NCI-H2171 (cell line): ENCODE measurements around the gene SMOC2.
"Not testable (repeated sequence)": the region's sequence is repeated elsewhere in the genome, so short reads cannot be mapped to it uniquely, and the experiment has no call there.

Experiments used
- DNase-seq: peaks from one replicate; lab custom pipeline; 2025; lab: John Stamatoyannopoulos, UW

SMOC2 gene

DNA sequence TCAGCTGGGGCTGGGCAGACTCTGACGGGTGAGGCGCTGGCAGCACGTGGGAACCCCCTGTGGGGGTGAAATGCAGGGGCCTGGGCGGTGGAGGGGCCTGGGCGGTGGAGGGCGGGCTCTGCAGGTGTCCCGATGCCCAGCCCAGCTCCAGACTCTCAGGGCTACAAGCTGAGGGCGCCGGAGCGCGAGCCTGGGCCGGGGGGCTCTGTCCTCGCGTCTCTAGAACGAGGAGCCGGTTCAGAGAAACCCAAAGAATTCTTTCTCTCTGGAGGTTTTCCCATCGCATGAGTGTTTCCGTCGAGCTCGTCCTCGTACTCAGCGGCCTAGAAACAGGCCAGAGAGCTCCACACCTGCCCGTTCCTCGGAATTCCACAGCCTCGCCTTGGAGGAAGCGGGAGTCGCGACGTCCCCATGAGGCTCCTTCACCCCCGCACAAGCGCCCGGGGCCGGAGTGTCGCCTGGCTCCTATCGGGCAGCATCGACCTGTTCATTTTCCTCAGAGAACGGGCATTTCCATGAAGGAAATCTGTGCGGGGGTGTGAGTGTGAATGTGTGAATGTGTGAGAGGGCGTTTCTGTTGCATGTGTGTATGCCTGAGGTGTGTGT is 76.9 kb downstream of the SMOC2 start:
- DNase-seq, result no peak

DNA sequence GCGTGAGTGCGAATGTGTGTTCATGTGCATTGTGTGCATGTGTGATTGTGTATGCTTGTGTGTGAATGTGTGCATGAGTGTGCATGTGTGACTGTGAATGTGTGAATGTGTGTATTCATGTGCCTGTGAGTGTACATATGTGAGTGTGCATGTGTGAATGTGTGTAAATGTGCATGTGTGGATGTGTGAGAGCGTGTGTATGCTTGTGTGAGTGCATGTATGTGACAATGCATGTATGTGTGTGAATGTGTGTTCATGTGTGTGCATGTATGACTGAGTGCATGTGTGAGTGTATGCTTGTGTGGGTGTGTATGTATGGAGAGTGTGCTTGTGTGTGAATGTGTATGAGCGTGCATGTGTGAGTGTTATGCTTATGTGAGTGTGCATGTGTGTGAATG is 77.4 kb downstream of the SMOC2 start:
- no peak for DNase-seq

DNA sequence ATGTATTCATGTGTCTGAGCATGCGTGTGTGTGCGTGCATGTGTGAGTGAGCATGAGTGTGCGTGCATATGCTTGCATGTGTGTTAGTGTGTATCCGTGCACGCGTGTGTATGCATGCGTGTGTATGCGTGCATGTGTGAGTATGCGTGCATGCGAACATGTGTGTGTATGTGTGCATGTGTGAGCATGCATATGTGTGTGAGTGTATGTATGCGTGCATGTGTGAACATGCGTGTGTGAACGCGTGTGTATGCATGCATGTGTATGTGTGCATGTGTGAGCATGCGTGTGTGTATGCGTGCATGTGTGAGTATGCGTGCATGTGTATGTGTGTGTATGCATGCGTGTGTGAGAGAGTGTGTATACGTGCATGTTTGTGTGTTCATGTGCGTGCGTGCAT is 77.9 kb downstream of the SMOC2 start:
- DNase-seq, result no peak

DNA sequence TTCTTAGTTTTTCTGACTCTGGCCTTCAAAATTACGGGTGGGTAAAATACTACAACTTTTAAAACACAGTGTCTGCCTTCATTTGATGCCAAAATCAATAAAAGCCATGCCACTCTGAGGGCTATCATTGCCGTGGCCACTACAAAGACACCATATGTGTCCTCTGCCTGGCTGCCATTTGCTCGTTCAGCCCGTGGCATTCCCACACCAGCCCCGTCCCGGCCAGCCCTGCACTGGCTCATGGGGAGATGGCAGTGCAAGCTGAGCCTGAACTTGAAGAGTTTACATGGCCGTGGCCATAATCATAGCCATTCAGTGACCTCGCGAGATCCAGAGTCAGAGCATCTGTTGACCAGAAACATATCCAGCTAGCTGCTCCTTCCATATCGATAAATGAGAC is 79.2 kb downstream of the SMOC2 start:
- no peak for DNase-seq

DNA sequence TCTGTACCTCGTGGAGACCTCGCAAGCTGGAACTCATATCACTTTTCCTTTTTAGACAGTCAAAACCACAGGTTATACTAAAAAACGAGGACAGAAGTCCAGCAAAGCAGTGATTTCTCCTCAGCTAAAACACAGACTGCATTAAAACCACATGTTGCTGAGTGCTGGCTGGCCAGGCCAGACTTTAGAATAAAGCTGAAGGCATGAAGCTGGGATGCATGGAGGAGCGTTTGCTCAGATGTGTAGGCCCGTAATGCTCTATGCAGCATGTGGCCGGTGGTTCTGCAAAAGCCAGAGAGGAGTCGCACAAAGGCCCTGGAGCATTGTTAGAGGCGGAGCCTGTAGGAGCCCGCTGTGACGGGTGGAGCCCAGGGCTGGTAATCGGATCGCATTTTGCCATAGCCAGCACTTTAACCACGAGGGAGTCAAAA is 83.6 kb downstream of the SMOC2 start:
- DNase-seq, result no peak

DNA sequence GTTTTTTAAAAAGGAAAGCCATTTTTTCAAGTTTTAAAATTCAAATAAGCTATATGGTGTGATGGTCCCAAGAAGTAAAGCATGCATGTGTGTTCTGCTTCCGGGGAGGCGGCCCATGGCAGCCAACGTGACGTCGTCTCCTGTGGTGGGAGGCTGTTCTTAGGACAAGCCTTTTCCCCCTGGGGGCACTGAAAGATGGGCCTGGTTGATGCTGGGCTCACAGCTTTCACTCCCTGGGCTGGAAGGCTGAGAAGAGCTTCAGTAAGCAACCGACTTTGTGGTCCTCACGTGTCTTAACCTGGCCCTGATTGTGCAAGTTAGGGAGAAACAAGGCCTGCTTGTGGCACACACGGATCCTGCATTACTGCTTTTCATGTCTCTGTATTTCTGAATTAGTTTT is 84.1 kb downstream of the SMOC2 start:
- no peak for DNase-seq

DNA sequence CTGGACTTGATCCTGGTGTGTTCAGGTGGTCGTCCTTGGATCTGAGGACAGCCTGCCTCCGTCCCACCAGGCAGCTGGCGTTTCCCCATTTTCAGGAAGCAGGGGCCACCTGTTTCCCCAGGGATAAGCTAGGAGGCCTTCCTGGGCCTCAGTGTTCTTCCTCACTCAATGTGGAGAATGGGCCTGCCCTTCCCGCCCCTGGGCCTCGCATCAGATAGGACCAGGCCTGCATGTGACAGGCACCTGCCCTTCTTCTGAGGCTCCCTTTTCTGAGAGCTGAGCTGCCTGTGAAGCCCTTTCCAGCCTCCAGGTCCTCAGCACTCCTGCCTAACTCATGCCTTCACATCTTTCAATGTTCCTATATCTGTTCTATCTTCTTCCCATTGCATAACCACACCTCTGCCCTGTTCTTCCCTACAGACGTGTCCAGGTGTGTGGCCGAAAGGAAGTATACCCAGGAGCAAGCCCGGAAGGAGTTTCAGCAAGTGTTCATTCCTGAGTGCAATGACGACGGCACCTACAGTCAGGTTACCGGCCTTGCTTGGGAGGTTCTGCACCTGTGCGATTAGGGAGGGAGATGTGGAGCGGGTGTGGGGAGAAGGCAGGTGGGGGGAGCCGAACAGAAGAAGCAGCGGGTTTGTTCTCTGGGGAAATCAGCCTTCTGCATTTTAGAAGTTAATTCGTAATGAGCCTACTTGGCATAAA is 85.1 kb downstream of the SMOC2 start:
- no peak for DNase-seq

DNA sequence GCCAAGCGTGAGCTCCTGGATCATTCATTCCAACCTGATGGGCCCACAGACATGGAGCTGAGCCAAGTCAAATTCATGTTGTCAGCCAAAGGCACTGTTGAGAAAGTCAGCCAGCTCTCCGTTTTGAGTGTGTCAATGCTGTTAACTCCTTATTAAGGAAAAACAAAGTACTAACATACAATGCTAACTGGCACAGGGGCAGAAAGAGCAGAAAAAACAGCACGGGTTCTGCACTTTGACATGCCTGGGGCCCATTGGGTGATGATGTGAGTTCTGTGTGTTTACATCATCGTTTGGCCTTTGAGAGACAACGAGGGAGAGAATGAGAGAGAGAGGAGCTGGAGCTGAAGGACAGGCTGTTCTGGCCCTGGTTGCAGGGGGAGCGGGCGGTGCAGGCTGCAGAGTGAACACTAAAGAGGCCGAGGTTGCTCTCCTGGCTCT is 85.9 kb downstream of the SMOC2 start:
- DNase-seq, result no peak

DNA sequence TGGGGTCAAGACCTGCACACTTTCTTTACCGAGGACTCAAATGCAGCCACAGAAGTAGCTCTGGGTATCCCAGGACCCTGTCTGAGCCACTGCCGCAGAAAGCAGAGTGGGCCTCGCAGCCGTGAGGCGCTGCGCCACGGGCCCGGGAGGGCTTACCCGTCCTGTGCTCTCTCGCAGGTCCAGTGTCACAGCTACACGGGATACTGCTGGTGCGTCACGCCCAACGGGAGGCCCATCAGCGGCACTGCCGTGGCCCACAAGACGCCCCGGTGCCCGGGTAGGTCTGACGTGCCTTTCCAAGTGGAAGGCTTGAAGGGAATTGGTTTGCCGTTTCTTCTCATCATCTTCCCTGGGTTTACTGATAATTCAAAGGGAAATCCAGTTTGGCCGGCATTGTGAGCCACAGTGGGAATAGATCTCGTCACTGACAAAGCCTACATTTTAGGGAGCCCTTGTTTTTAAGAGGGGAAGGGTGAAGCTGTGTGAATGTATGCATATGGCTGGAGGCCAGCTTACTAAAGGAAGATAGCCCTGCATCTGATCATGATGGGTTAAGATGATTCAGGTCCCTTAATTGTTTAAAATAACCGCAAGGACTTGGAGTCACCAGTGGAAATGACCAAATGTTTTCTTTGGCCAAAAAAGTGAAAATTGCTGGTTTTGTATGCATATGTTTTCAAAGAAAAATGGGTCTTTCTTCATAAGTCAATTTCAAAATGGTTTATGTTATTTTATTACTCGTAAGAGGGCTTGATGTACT is 86.6 kb downstream of the SMOC2 start:
- no peak for DNase-seq

DNA sequence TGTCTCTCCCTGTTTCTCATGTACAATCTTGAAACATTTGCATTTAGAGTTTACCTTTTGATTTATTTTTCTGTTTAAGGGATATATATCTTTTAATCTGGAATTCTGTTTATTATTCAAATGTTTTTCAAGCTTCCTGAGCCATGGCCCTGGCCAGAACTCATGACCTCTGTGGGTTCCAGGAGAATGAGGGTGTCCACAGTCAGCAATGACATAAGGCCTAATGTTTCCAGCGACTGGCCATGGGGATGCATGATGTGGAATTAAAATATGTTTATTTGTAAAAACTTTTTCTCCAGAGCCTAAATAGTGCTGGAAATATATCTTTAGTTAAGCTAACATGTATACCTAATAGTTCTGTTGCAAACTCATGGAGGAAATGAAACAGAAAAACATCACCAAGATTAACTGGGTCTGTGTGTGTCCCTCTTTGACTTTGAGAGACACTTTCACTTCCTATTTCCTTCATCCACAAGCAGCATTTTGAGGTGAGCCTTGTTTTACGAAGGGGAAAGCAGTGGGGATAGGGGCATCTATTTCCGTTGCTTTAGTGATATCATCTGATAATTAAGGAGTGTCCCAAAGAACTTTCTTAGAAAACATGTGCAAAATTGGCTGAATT is 87.6 kb downstream of the SMOC2 start:
- no peak for DNase-seq

DNA sequence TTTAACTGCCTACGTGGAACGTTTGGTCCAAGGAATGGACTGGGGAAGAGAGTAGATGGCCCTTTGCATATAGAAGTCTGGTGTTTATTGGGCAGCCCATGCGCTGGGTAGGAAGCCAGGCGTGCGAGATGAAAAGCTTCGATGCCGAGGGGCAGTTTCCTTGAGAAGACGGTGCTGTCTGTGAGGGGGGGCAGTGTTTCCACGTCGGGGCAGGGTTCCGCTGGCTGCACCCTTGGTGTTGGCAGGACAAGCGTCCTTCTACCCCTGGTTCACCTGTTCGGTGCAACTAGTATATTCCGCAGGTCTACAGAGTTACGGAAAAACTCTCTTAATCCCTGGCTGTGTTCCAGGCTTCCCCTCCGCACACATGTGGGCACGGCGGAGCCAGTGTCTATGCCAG is 88.2 kb downstream of the SMOC2 start:
- no peak for DNase-seq

DNA sequence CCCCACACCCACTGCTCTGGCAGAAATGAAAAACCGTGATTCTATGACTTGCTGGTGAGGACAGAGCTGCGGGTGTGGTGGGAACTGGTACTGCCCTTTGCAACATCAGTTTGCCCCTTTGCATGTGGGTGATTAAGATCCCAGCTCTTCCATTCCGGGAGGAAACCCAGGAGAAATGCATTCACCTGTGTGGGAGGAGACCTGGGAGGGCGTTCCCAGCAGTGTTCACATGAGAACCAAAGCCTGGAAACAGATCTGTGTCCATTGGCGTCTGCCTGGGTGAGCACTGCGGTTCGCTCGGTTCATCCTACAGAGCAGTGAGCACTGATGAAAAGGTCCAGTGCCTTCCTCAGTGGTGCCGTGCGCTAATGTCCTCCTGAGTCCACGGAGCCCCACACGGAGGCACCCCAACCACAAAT is 89.7 kb downstream of the SMOC2 start:
- no peak for DNase-seq

DNA sequence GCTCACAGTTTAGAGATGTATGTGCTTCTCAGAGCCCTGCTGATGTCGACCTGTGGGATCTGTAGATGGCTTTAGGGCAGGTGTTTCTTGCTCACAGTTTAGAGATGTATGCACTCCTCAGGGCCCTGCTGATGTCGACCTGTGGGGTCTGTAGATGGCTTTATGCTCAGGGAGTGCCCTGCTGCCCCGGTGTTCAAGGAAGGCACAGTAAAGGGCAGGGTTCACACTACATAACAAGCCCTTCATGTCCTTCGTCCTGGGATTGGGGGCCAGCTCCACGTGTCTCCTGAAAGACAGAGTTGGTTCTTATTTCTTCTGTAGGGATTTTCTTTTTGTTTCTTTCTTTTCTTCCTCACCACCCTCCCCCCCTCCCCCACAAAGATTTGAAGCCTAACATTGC is 91.1 kb downstream of the SMOC2 start:
- no peak for DNase-seq

DNA sequence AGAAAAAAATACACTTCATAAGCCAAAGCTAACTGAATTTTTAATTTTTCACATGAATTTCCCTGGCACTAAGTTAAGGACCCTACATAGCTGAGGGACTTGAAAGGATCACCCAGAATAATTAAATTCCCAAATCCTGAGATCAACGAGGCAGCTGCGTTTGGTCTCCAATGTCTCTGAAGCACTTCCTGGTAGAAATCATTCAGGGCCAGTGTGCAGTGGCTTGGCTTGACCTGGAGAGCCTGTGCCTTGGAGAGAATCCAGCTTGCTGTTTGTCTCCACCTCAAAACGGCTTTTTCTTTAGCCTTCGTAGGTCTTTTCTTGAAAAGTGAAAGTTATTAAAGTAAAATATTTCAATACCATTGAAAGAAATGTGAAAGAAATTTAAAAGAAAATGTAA is 92.4 kb downstream of the SMOC2 start:
- no peak for DNase-seq

DNA sequence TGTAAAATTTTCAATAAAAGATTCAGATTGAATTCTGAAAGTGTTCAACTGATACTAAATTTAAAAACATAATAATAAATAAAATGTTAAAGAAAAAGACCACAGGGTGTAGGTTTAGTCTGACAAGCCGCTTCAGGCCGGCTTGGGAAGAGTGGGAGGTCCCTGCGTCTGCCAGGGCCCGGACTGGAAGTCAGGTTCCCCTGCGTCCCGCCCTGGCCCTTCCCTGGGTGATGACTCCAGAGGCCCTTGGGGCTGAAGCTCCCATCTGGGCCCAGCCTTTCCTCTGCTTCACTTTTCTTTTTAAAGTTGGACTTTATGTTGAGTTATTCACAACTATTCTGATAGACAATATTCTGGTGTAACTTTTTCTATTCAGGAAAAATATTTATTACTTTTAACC is 93.3 kb downstream of the SMOC2 start:
- DNase-seq, result no peak

DNA sequence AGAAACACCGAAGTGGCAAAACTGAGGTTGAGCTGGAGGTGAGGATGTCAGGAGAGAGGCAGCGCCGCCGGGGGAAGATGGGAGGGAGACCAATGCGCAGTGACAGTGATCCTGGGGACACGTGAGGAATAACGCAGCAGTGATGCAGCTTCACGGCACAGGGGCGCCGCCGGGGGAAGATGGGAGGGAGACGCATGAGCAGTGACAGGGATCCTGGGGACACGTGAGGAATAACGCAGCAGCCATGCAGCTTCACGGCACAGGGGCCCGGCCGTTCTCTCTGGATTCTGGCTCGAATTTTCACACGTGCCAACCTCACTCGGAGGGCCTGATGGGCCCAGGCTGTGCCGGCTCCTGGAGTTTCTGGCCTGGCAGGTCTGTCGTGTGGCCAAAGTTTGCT is 94.7 kb downstream of the SMOC2 start:
- no peak for DNase-seq

DNA sequence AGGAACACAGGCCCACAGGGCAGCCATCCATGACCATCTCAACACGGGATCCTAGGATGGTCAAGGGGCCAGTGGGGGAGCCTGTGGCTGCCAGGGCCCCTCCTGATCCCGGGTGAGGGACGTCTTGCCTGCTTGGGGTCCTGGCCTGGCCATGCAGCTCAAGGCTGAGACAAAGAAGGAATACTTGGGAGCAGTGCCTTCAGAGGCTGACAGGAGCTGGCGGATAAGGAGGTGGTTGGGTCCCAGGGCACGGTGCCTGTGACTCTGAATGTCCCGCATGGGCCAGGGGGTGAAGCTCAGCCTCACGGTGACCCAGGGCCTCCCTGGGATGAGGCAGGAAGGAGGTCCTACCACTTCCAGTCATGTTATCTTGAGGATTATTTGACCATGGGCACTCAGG is 95.2 kb downstream of the SMOC2 start:
- no peak for DNase-seq

DNA sequence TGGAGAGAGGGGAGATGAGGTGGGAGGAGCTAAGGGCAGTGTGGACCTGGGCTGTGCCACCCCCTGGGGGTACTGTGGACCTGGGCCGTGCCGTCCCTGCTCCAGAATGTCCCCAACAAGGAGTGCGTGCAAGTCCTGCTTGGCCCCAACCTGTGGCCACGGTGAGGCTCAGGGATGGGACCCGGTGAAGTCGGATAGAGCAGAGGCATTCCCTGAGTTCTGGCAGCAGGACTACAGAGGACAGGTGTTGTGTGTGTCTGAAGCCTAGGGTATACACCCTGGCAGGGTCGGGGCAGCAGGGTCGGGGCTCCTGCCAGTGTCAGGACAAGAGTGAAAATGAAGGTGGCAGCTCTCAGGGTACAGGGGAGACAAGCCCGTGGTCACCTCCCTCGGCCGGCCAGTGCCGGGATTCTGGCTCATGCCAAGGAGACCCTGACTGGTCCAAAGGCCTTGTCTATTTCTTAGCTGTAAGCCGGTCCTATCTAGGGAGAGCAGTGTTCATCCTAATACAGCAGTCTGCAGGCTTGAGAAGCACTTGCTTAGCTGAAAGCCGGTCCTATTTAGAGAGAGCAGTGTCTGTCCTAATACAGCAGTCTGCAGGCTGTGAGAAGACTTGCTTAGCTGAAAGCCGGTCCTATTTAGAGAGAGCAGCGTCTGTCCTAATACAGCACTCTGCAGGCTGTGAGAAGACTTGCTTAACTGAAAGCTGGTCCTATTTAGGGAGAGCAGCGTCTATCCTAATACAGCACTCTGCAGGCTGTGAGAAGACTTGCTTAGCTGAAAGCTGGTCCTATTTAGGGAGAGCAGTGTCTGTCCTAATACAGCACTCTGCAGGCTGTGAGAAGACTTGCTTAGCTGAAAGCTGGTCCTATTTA is 95.9 kb downstream of the SMOC2 start:
- DNase-seq, result no peak

DNA sequence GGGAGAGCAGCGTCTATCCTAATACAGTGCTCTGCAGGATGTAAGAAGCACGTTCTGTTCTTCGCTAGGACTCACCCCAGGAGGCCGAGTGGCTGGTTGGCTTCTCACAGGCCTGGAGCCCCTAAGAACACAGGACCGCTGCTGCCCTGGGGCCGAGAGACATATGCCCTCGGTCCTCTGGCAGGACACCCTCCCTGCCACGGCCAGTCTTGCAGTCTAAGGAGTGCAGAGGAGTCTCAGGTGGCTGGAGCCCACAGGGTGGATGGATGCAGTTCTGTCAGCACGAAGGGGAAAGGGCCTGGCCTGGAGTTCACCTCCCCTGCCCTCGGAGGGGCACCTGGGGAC is 96.5 kb downstream of the SMOC2 start:
- DNase-seq, result no peak

DNA sequence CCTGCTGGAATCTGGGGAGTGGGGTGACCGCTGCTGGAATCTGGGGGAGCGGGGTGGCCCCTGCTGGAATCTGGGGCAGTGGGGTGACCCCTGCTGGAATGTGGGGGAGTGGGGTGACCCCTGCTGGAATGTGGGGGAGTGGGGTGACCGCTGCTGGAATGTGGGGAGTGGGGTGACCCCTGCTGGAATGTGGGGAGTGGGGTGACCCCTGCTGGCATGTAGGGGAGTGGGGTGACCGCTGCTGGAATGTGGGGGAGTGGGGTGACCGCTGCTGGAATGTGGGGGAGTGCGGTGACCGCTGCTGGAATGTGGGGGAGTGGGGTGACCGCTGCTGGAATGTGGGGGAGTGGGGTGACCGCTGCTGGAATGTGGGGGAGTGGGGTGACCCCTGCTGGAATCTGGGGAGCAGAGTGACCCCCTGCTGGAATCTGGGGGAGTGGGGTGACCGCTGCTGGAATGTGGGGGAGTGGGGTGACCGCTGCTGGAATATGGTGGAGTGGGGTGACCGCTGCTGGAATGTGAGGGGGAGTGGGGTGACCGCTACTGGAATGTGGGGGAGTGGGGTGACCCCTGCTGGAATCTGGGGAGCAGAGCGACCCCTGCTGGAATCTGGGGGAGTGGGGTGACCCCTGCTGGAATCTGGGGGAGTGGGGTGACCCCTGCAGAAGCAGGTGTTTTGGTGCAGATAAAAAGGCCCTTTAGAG is 97.4 kb downstream of the SMOC2 start:
- DNase-seq, result not testable (repeated sequence)
